Activated CD4-positive, CD25-positive, alpha-beta regulatory T cell treated with anti-CD3 and anti-CD28 coated beads, Interleukin-2, amount 50 U/mL, for 24 hours (primary cell): Measurements from ENCODE around the gene SNX12.

ENCODE experiments used
- ATAC-seq, 2 donors: fragments of 150-1000 bp; cut with Tn5 transposase; one replicate each; pipeline ENCODE4 v1.10.0; 2021; ENCODE audit warnings: mild to moderate bottlenecking in 1 of 2, moderate library complexity in 1 of 2

The SNX12 gene

GRCh38 chrX:71068044-71068918, at the start of gene SNX12:
TSS of gene SNX12 (minus strand) at chrX:71068334. CDS start at chrX:71068306, 28 bp downstream.
- ATAC-seq = peak; percentile 97 to 98

GRCh38 chrX:71117358-71117757, 49.2 kb upstream of the SNX12 start:
- ATAC-seq = no peak

GRCh38 chrX:71111921-71112431, 43.8 kb upstream of the SNX12 start:
- peak; percentile 19 to 36 for ATAC-seq

- ATAC-seq = peak; percentile 95 to 97
These were observed 43.2 kb upstream of the SNX12 start, which contains the start of gene IL2RG for GRCh38 chrX:71111141-71111843. TSS of gene IL2RG (minus strand) at chrX:71111577. CDS start at chrX:71111539, 38 bp downstream.

GRCh38 chrX:71109051-71109450, 40.9 kb upstream of the SNX12 start:
- no peak for ATAC-seq

GRCh38 chrX:71107762-71108360, 39.7 kb upstream of the SNX12 start:
- ATAC-seq = no peak

GRCh38 chrX:71107245-71107644, 39.1 kb upstream of the SNX12 start:
- ATAC-seq = no peak

- peak in 1 of 2 donors; percentile 46 for ATAC-seq
These were observed 38.3 kb upstream of the SNX12 start, which contains the start of gene CXorf65 for GRCh38 chrX:71106427-71106826. TSS of gene CXorf65 (minus strand) at chrX:71106740. CDS start at chrX:71106556, 184 bp downstream.

GRCh38 chrX:71105628-71106027, 37.5 kb upstream of the SNX12 start:
- no peak for ATAC-seq

- ATAC-seq = peak; percentile 29 to 33
These were observed 35.2 kb upstream of the SNX12 start for GRCh38 chrX:71103110-71103983.

GRCh38 chrX:71102292-71102691, 34.2 kb upstream of the SNX12 start:
- ATAC-seq = no peak

- ATAC-seq = no peak
These were observed 32.7 kb upstream of the SNX12 start for GRCh38 chrX:71100581-71101505.

- ATAC-seq = no peak
These were observed 31.6 kb upstream of the SNX12 start for GRCh38 chrX:71099736-71100135.

GRCh38 chrX:71098951-71099506, 30.9 kb upstream of the SNX12 start:
- ATAC-seq = no peak

GRCh38 chrX:71098302-71098701, 30.2 kb upstream of the SNX12 start:
- ATAC-seq = peak; percentile 53 to 54

GRCh38 chrX:71096760-71097032, 28.6 kb upstream of the SNX12 start:
- ATAC-seq = no peak

GRCh38 chrX:71095981-71096759, 28.0 kb upstream of the SNX12 start:
- peak; percentile 7 to 30 for ATAC-seq

GRCh38 chrX:71095555-71095980, 27.4 kb upstream of the SNX12 start, which contains the start of gene FOXO4:
TSS of gene FOXO4 (plus strand) at chrX:71095851. CDS start at chrX:71096529, 678 bp downstream.
- ATAC-seq = peak; percentile 91 to 93

- no peak for ATAC-seq
These were observed 26.9 kb upstream of the SNX12 start for GRCh38 chrX:71095033-71095432.

- ATAC-seq = no peak
These were observed 23.1 kb upstream of the SNX12 start for GRCh38 chrX:71091263-71091662.
